HG03520 (cell line): Measurements from ENCODE around the gene MOGAT3.

ENCODE experiments used
- ATAC-seq: cut with Tn5 transposase; IDR thresholded peaks from one replicate; pipeline ENCODE4 v1.9.1; 2021; ENCODE audit warnings: mild to moderate bottlenecking, moderate library complexity; ENCODE audit not compliant: unreplicated experiment

MOGAT3 gene

GRCh38 chr7:101162551-101163278 lies 38.1 kb downstream of the MOGAT3 start:
- no peak for ATAC-seq

- no peak for ATAC-seq
These were observed 39.0 kb downstream of the MOGAT3 start for GRCh38 chr7:101161692-101162471.

DNA sequence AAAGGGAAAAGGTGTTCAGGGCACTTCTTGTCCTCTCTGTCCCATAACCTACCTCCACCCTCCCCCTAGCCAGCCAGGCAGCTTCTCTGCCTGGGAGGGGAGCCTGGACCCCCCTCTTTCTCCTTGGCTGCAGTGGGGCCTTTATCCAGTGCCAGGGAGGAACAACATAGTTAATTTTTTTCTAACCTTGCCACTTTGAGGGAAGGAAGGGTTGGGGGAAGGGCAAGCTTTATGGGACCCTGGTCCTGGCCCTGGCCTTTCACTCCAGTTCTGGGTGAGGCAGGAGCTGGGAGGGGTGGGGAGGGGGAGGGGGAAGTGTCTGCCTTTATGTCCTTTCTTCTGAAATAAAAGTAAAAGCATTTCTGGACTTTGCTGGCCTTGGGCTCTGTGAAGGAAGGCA lies 39.9 kb downstream of the MOGAT3 start:
- no peak for ATAC-seq

GRCh38 chr7:101159696-101160674 lies 40.9 kb downstream of the MOGAT3 start:
- no peak for ATAC-seq

- no peak for ATAC-seq
These were observed 43.8 kb downstream of the MOGAT3 start for GRCh38 chr7:101156866-101157589.

DNA sequence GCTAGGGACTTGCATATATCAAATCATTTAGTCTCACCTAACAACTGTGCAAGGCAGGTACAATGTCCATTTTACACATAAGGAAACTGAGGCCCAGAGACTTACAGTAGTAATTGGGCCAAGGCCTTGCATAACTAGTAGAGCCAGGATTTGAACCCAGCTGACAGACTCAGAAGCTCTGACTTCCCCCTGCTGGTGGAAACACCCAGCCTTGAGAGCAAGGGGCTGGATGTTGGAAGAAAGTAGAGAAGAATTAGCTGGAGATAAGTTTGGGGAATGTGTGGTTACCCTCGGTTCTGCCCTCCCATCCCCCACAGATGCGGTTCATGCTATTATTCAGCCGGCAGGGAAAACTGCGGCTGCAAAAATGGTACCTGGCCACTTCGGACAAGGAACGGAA lies 44.6 kb downstream of the MOGAT3 start:
- no peak for ATAC-seq

DNA sequence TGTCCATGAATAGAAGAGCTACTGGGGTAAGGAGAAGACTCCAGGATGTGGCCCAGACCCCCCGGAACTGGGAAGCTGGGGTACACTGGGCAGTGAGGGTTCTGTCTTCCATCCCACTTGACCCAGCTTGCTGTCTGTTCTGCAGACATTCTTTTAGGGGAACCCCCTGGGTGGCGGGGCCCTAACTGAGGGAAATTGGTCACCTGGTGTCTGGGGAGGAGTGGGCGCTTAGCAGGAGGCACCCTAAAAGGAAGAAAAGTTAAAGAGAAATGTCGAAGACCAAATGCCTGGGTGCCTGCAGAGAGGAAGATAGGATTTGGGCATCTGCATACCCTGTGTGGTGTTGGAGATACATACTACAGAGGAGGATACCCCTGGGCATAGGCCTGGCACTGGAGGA lies 45.5 kb downstream of the MOGAT3 start:
- no peak for ATAC-seq

- ATAC-seq: no peak
These were observed 46.1 kb downstream of the MOGAT3 start for GRCh38 chr7:101154693-101155102.

DNA sequence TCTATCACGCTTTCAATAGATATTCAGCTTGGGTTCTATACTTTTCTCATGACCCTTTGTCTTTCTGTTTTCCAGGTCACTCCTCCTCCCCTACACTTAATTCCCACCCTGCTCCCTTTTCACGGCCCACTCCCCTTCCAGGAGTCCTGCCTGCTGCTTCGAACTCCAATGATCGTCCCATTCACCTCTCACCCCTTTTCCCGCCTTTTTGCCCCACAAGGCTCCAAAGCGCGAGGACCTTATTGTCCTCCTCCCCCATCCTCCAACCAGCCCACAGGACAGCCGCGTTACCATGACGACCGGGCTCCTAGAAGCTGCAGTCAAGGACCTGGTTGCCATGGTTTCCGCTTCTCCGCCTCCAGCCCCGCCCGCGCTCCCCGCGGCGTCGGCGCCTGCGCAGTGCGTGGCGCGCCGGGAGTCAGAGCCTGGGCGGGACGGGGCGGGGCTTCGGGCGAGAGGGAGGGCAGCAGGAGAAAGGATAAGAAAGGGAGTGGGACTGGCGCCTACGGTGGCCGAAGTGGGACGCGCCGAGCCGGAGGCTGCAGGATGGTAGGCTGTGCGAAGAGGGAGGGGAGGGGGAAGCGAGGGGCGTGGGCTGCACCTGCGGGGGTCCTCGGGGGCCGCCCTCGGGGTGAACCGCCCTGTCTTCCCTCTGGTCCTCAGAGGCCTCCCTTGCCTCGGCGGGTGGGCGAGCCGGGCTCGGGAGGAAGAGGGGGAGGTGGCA lies 46.7 kb downstream of the MOGAT3 start, which contains the start of gene AP1S1:
AP1S1 (plus strand) TSS at position 508 of the 724 bp plus-strand sequence; CDS start at position 547, 39 bp downstream.
- peak; percentile 78 for ATAC-seq

DNA sequence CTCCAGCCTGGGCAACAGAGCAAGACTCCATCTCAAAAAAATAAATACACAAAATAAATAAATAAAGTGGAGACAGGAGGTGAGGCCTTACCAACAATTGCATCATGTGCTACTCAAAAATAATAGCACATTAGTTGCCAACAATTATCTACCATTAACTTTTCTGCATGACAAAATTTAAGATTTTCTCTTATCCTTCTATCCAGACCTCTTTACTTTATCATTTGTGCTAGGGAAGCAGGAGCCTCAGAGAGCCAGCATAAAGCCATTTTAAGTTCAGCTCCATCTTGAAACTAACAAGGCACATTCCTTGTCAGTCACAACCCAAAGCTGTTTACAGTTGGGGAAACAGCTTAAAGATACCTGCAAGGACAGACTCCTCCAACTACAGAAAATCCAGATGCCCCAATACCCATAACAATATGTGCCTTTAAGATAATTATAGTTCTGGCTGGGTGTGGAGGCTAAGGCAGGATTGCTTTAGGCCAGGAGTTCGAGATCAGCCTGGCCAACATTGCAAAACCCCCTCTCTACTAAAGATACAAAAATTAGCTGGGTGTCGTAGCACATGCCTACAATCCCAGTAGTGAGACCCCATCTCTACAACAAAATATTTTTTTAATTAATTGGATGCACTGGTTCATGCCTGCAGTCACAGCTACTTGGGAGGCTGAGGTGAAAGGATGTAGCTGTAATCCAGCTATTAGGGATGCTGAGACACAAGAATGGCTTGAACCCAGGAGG lies 48.8 kb downstream of the MOGAT3 start:
- no peak for ATAC-seq
